ENCODE measurements around the gene SLFNL1.

Gene SLFNL1

GRCh38 chr1:40987439-40988276, 33.9 kb downstream of the SLFNL1 start:
- no peak overlapping the region for H3K4me3 ChIP-seq (ENCODE audit: low read depth, low read length)

GRCh38 chr1:40986956-40987355, 34.6 kb downstream of the SLFNL1 start:
- no peak overlapping the region for H3K4me3 ChIP-seq (ENCODE audit: low read depth, low read length)

- H3K4me3 ChIP-seq (ENCODE audit: low read depth, low read length), result no peak overlapping the region
Measured at GRCh38 chr1:40986328-40986783, 35.2 kb downstream of the SLFNL1 start.

- H3K4me3 ChIP-seq (ENCODE audit: low read depth, low read length), result no peak overlapping the region
Measured at GRCh38 chr1:40985875-40986274, 35.6 kb downstream of the SLFNL1 start.

GRCh38 chr1:40985161-40985560, 36.4 kb downstream of the SLFNL1 start:
- H3K4me3 ChIP-seq (ENCODE audit: low read depth, low read length), result no peak overlapping the region

- H3K4me3 ChIP-seq (ENCODE audit: low read depth, low read length), result no peak overlapping the region
Measured at GRCh38 chr1:40984531-40984930, 37.0 kb downstream of the SLFNL1 start.

GRCh38 chr1:40984066-40984465, 37.5 kb downstream of the SLFNL1 start:
- no peak overlapping the region for H3K4me3 ChIP-seq (ENCODE audit: low read depth, low read length)

- no peak overlapping the region for H3K4me3 ChIP-seq (ENCODE audit: low read depth, low read length)
Measured at GRCh38 chr1:40983286-40983685, 38.2 kb downstream of the SLFNL1 start.

GRCh38 chr1:40982721-40983120, 38.8 kb downstream of the SLFNL1 start:
- no peak overlapping the region for H3K4me3 ChIP-seq (ENCODE audit: low read depth, low read length)

GRCh38 chr1:40981691-40982448, 39.7 kb downstream of the SLFNL1 start:
- no peak overlapping the region for H3K4me3 ChIP-seq (ENCODE audit: low read depth, low read length)

- H3K4me3 ChIP-seq (ENCODE audit: low read depth, low read length), result peak overlapping the region; percentile 68
Measured at GRCh38 chr1:40980453-40981121, 40.9 kb downstream of the SLFNL1 start.

GRCh38 chr1:40980068-40980452, 41.5 kb downstream of the SLFNL1 start:
- peak overlapping the region; percentile 68 for H3K4me3 ChIP-seq (ENCODE audit: low read depth, low read length)

GRCh38 chr1:40979241-40980067, 42.1 kb downstream of the SLFNL1 start, which contains the start of gene CTPS1:
TSS of gene CTPS1 (plus strand) at chr1:40979696. CDS start at chr1:40983291, 3,595 bp downstream.
- peak within 1 kb of the TSS; percentile 68 for H3K4me3 ChIP-seq (ENCODE audit: low read depth, low read length)

GRCh38 chr1:40978886-40979240, 42.7 kb downstream of the SLFNL1 start:
- H3K4me3 ChIP-seq (ENCODE audit: low read depth, low read length), result peak overlapping the region; percentile 39

- no peak overlapping the region for H3K4me3 ChIP-seq (ENCODE audit: low read depth, low read length)
Measured at GRCh38 chr1:40977716-40978115, 43.8 kb downstream of the SLFNL1 start.

GRCh38 chr1:40976952-40977690, 44.4 kb downstream of the SLFNL1 start:
- H3K4me3 ChIP-seq (ENCODE audit: low read depth, low read length), result no peak overlapping the region

GRCh38 chr1:40974945-40975344, 46.6 kb downstream of the SLFNL1 start:
- H3K4me3 ChIP-seq (ENCODE audit: low read depth, low read length), result no peak overlapping the region

GRCh38 chr1:40973912-40974311, 47.6 kb downstream of the SLFNL1 start:
- H3K4me3 ChIP-seq (ENCODE audit: low read depth, low read length), result no peak overlapping the region

- no peak overlapping the region for H3K4me3 ChIP-seq (ENCODE audit: low read depth, low read length)
Measured at GRCh38 chr1:40971966-40972365, 49.6 kb downstream of the SLFNL1 start.

- H3K4me3 ChIP-seq (ENCODE audit: low read depth, low read length), result no peak overlapping the region
Measured at GRCh38 chr1:40969445-40969844, 52.1 kb downstream of the SLFNL1 start.

All from iPS-11a (cell line).